HepG2 (cell line): ENCODE results near the gene PDE2A. TPM values are rescaled to one million over a fixed set of nuclear protein-coding genes. Genes with fewer than 3 reads are reported as not detected.

Source experiments
- ATAC-seq: fragments of 200-7000 bp; cut with Tn5 transposase; 3 replicates; pipeline ENCODE4 v1.9.1; 2020; ENCODE audit warnings: mild to moderate bottlenecking, moderate library complexity
- BruUV-seq: library from RNA; stranded (reverse); fragments of 400-500 nt; replicated peaks from 2 replicates; lab custom pipeline; 2021; lab: Mats Ljungman, UMichigan
- CTCF ChIA-PET: fragments of 300-600 bp; formaldehyde crosslinking; extraction: SDS; loops from one replicate; lab custom pipeline; 2021; ENCODE audit warnings: low total read pairs, inconsistent platforms, low intra/inter-chr PET ratio; lab: Yijun Ruan, JAX
- POLR2A ChIA-PET: fragments of 350-600 bp; sonication (Branson Sonifier 250); formaldehyde crosslinking; loops from one replicate; lab custom pipeline; 2020; ENCODE audit warnings: antibody characterized with exemption, inconsistent platforms; lab: Yijun Ruan, JAX
- DNase-seq: peaks from one replicate; pipeline ENCODE4 v3.0.0-alpha.2; 2015; ENCODE audit warnings: low spot score
- FAIRE-seq: peaks from 3 replicates; lab custom pipeline; 2011; peaks lifted over from hg19 to GRCh38; lab: Jason Lieb, UNC
- H2AFZ ChIP-seq: one replicate; pipeline ENCODE4 v1.6.1; 2011; ENCODE audit warnings: low read length, inconsistent platforms
- H3K27ac ChIP-seq: fragments of 300-600 bp; 3 replicates; pipeline ENCODE4 v1.8.0; 2011; ENCODE audit warnings: mixed run types, mild to moderate bottlenecking, mixed read lengths, low read length, inconsistent platforms; ENCODE audit not compliant: insufficient read depth; ENCODE audit errors: extremely low read length
- H3K27me3 ChIP-seq, 2 experiments: fragments of 200-600 bp in 1 of 2; 2 replicates in 1 of 2; 3 replicates in 1 of 2; pipeline versions ENCODE4 v1.6.0 to v1.8.0; 2011; ENCODE audit warnings: low read length in 2 of 2, mild to moderate bottlenecking in 2 of 2, moderate library complexity in 2 of 2, inconsistent platforms in 1 of 2; ENCODE audit not compliant: insufficient read depth in 2 of 2, control insufficient read depth in 1 of 2
- H3K36me3 ChIP-seq, 2 experiments: fragments of 200-600 bp in 1 of 2; replicated peaks in 1 of 2; 2 replicates in 1 of 2; 3 replicates in 1 of 2; pipeline versions ENCODE4 v1.5.1 to v1.8.0; 2011; ENCODE audit warnings: low read length in 2 of 2, inconsistent platforms in 1 of 2; ENCODE audit not compliant: insufficient read depth in 2 of 2, control insufficient read depth in 1 of 2
- H3K4me1 ChIP-seq: 2 replicates; pipeline ENCODE4 v1.5.1; 2012; ENCODE audit warnings: low read length, inconsistent platforms; ENCODE audit not compliant: insufficient read depth
- H3K4me2 ChIP-seq: 2 replicates; pipeline ENCODE4 v1.6.0; 2011; ENCODE audit warnings: low read depth, low read length, inconsistent platforms
- H3K4me3 ChIP-seq, 3 experiments: fragments of 200-600 bp in 1 of 3; sonication (generic), shearing (Covaris generic) in 1 of 3; replicated peaks in 1 of 3; 2 replicates each; pipeline ENCODE4 v1.5.1; 2011 to 2016; ENCODE audit warnings: low read length in 3 of 3, inconsistent platforms in 2 of 3, low read depth in 2 of 3, mild to moderate bottlenecking in 2 of 3, control low read depth in 1 of 3, mixed read lengths in 1 of 3; ENCODE audit not compliant: insufficient read depth in 1 of 3
- H3K79me2 ChIP-seq: one replicate; pipeline ENCODE4 v1.6.1; 2011; ENCODE audit warnings: low read length, inconsistent platforms; ENCODE audit not compliant: insufficient read depth
- H3K9ac ChIP-seq: 2 replicates; pipeline ENCODE4 v1.6.0; 2011; ENCODE audit warnings: mild to moderate bottlenecking, low read depth, low read length, inconsistent platforms; ENCODE audit not compliant: insufficient read depth
- H3K9me3 ChIP-seq: 2 replicates; pipeline ENCODE4 v1.5.1; 2012; ENCODE audit warnings: mild to moderate bottlenecking, low read length
- H4K20me1 ChIP-seq: 2 replicates; pipeline ENCODE4 v1.6.0; 2011; ENCODE audit warnings: inconsistent platforms, mild to moderate bottlenecking, low read length, moderate library complexity; ENCODE audit not compliant: insufficient read depth
- ARID2 ChIP-seq: sonication (generic); formaldehyde crosslinking; IDR thresholded peaks from 2 replicates; pipeline ENCODE4 v1.8.1; 2022; ENCODE audit warnings: mild to moderate bottlenecking, missing genetic modification reagents, borderline replicate concordance
- HOXA7 ChIP-seq: sonication (generic); formaldehyde crosslinking; IDR thresholded peaks from 2 replicates; pipeline ENCODE4 v1.8.1; 2022; ENCODE audit warnings: mild to moderate bottlenecking, missing genetic modification reagents, moderate library complexity
- JARID2 ChIP-seq: sonication (generic); formaldehyde crosslinking; IDR thresholded peaks from 2 replicates; pipeline ENCODE4 v1.8.1; 2023; ENCODE audit warnings: missing genetic modification reagents, inconsistent platforms; ENCODE audit not compliant: insufficient replicate concordance
- JDP2 ChIP-seq: sonication (generic); formaldehyde crosslinking; IDR thresholded peaks from 2 replicates; pipeline ENCODE4 v1.8.1; 2022; ENCODE audit warnings: missing genetic modification reagents, borderline replicate concordance
- SP2 ChIP-seq: sonication (generic); formaldehyde crosslinking; IDR thresholded peaks from 2 replicates; pipeline ENCODE4 v1.5.1; 2020; ENCODE audit warnings: mild to moderate bottlenecking, missing genetic modification reagents
- THAP7 ChIP-seq: sonication (generic); formaldehyde crosslinking; IDR thresholded peaks from 2 replicates; pipeline ENCODE4 v1.8.1; 2023; ENCODE audit warnings: mild to moderate bottlenecking, missing genetic modification reagents
- ZFYVE20 ChIP-seq: sonication (generic); formaldehyde crosslinking; IDR thresholded peaks from 2 replicates; pipeline ENCODE4 v1.8.0; 2023; ENCODE audit warnings: low read depth, mild to moderate bottlenecking, moderate library complexity, missing genetic modification reagents, borderline replicate concordance
- ZNF256 ChIP-seq: sonication (generic); formaldehyde crosslinking; conservative IDR thresholded peaks from 2 replicates; pipeline ENCODE4 v1.4.0; 2020; ENCODE audit warnings: missing genetic modification reagents
- ZNF430 ChIP-seq: sonication (generic); formaldehyde crosslinking; IDR thresholded peaks from 2 replicates; pipeline ENCODE4 v1.9.0; 2021; ENCODE audit warnings: mild to moderate bottlenecking, missing genetic modification reagents
- ZNF501 ChIP-seq: sonication (generic); formaldehyde crosslinking; IDR thresholded peaks from 2 replicates; pipeline ENCODE4 v1.5.1; 2020; ENCODE audit warnings: mild to moderate bottlenecking, moderate library complexity, missing genetic modification reagents
- ZNF546 ChIP-seq: sonication (generic); formaldehyde crosslinking; conservative IDR thresholded peaks from 2 replicates; pipeline ENCODE4 v1.8.1; 2023; ENCODE audit warnings: mild to moderate bottlenecking, missing genetic modification reagents
- ZNF567 ChIP-seq: sonication (generic); formaldehyde crosslinking; IDR thresholded peaks from 2 replicates; pipeline ENCODE4 v1.8.1; 2023; ENCODE audit warnings: mild to moderate bottlenecking, missing genetic modification reagents, borderline replicate concordance
- ZNF614 ChIP-seq: IDR thresholded peaks from 2 replicates; pipeline ENCODE4 v1.6.1; 2018; ENCODE audit warnings: missing biosample characterization, missing genetic modification reagents, inconsistent platforms, borderline replicate concordance
- ZNF687 ChIP-seq: sonication (generic); formaldehyde crosslinking; IDR thresholded peaks from 2 replicates; pipeline ENCODE4 v1.5.1; 2020; ENCODE audit warnings: mild to moderate bottlenecking, missing genetic modification reagents, moderate library complexity
- WGBS: methylation state at CpG from one replicate; pipeline ENCODE4 v1.1.6; 2017; ENCODE audit warnings: low lambda C conversion rate; 5-methylcytosine and 5-hydroxymethylcytosine counted together
- in situ Hi-C: cut with HindIII; loops from 2 replicates; pipeline ENCODE4 v1.10.0; 2017; ENCODE audit warnings: low pct_unique_long_range_greater_than_20kb; ENCODE audit not compliant: extremely low pct_ligation_motif_present
- intact Hi-C: fragments of 100-400 bp; cut with micrococcal nuclease; formaldehyde crosslinking; loops from one replicate; pipeline ENCODE4 v1.10.0; 2022; ENCODE audit not compliant: unreplicated experiment
- polyA plus RNA-seq, 8 experiments: library from polyadenylated mRNA; depleted of rRNA in 3 of 8; stranded (reverse) in 7 of 8; unstranded in 1 of 8; fragments of >200 nt; fragmentation: Illumina TruSeq in 4 of 8; extraction: Trizol in 4 of 8; gene quantifications; 2 replicates each; pipeline versions ENCODE4 v1.2.1 to v1.2.3, GENCODE V29; 2011 to 2016; ENCODE audit warnings: low read depth in 4 of 8, missing spikeins in 1 of 8, mixed read lengths in 1 of 8; ENCODE audit not compliant: insufficient read depth in 1 of 8
- total RNA-seq, 5 experiments: library from RNA; depleted of rRNA; stranded (reverse); fragments of >200 nt; fragmentation: Illumina TruSeq; extraction: Trizol; gene quantifications; 2 replicates each; pipeline ENCODE4 v1.2.3, GENCODE V29; 2016; ENCODE audit warnings: low read depth in 1 of 5
- TF ChIP-seq, protein P1 (sequence below): sonication (generic); formaldehyde crosslinking; IDR thresholded peaks from 2 replicates; pipeline ENCODE4 v1.5.0; 2020; ENCODE audit warnings: mild to moderate bottlenecking, missing genetic modification reagents

The PDE2A gene
- total and polyA plus RNA-seq, 2 of the 13 experiments (the other 11 are each of a cell fraction or from before 2014, with no cell fraction given) = 3.1 TPM; not detected in 1

DNA sequence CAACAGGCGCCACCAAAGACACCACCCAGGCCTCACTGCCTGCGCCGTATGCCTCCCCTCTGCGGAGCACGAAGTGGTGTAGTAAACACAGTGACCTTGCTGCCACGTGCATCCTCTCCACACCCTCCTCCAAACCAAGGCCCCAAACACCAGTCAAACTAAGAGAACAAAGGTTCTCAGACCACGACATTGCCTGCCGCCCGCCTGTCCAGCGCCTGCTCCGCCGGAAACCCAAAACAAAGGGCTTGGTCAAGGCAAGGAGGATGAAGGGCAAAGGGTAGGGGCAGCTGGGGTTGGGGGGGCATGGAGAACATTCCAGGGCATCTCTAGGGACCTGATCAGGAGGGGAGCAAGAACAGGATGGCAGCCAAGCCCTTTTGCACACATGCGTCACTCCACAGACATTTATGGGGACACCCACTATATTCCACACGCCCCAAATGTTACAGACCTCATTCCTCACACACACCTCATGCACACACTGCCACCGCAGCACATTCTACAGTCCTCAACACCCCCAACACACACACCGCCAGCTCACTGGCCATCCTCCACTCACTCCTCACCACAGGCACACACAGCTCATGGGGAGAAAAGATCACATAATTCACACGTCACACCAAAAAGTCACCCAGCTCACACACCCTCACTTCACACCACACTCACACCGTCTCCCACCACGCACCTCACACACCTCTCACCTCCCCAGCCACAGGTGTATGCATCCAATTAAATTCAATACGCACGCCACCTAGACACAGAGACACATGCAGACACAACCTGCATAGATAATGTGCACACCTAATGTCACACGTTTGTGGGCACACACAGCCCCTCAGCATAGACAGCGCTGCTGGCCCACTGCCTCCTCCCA lies 34.5 kb downstream of the PDE2A start (continued):
- TF ChIP-seq ZFYVE20 (no peak), JDP2 (CRISPR knock-in tag) (no peak), ZNF687 (peak; percentile 30), ZNF256 (CRISPR knock-in tag) (no peak)

DNA sequence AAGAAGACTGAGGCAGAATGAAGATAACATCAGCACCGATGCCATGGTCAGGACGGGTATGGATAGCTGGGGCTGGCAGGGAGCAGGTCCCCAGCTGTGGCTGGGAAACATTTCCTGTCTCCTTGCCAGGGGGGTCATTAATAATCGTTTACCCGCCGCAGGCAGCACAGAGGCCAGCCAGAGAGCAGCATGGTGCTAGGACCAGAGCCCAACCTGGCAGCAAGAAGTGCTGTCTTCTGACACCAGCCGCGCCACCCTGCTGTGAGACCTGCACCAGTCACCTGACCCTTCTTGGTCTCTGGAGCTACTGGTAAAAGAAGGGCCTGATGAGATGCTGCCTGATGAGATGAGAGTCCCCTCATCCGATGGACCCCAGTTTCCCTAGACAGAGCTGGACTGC lies 36.3 kb downstream of the PDE2A start:
- no peak overlapping the region for H3K4me3 ChIP-seq
- peaks cover 25 to 93% of the 10 kb centered on the region in 2 experiments for H3K27me3 ChIP-seq
- intact Hi-C loops = no loop called here
- POLR2A ChIA-PET = no interaction called here
- peaks cover 4% of the 10 kb centered on the region; the same call in 1 of the 2 replicates for H3K4me1 ChIP-seq
- ATAC-seq (no peak), FAIRE-seq (no peak), DNase-seq (no peak)
- H3K4me2 ChIP-seq = no peak overlapping the region
- H4K20me1 ChIP-seq = no peaks in the 10 kb centered on the region
- H3K36me3 ChIP-seq = no peaks in the 10 kb centered on the region
- H3K9me3 ChIP-seq = no peaks in the 10 kb centered on the region
- in situ Hi-C loops = no loop called here
- CTCF ChIA-PET = no interaction called here
- H3K27ac ChIP-seq = no peak overlapping the region
- 17% methylated on average over 3 of the region's 8 CpGs for WGBS
- no peaks in the 10 kb centered on the region for H3K79me2 ChIP-seq
- H3K9ac ChIP-seq = no peak overlapping the region
- no TSS peak for BruUV-seq
- H2AFZ ChIP-seq = no peak overlapping the region
- TF ChIP-seq ZNF546 (CRISPR knock-in tag) (no peak), HOXA7 (CRISPR knock-in tag) (no peak), ZNF430 (CRISPR knock-in tag) (no peak), JARID2 (CRISPR knock-in tag) (no peak), ZNF614 (CRISPR knock-in tag) (no peak), ZNF501 (CRISPR knock-in tag) (no peak), SP2 (CRISPR knock-in tag) (no peak), THAP7 (CRISPR knock-in tag) (no peak), ARID2 (CRISPR knock-in tag) (no peak), ZNF567 (no peak)
- TF ChIP-seq, protein P1, sequence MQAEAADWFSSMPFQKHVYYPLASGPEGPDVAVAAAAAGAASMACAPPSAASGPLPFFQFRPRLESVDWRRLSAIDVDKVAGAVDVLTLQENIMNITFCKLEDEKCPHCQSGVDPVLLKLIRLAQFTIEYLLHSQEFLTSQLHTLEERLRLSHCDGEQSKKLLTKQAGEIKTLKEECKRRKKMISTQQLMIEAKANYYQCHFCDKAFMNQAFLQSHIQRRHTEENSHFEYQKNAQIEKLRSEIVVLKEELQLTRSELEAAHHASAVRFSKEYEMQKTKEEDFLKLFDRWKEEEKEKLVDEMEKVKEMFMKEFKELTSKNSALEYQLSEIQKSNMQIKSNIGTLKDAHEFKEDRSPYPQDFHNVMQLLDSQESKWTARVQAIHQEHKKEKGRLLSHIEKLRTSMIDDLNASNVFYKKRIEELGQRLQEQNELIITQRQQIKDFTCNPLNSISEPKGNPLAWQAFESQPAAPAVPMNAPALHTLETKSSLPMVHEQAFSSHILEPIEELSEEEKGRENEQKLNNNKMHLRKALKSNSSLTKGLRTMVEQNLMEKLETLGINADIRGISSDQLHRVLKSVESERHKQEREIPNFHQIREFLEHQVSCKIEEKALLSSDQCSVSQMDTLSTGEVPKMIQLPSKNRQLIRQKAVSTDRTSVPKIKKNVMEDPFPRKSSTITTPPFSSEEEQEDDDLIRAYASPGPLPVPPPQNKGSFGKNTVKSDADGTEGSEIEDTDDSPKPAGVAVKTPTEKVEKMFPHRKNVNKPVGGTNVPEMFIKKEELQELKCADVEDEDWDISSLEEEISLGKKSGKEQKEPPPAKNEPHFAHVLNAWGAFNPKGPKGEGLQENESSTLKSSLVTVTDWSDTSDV (CRISPR knock-in tag) = no peak
